HG03469 (cell line): Measurements from ENCODE around the gene PRPF19.

ENCODE experiments used
- ATAC-seq: cut with Tn5 transposase; IDR thresholded peaks from one replicate; pipeline ENCODE4 v1.9.1; 2021; ENCODE audit warnings: mild to moderate bottlenecking, moderate library complexity, moderate number of reproducible peaks; ENCODE audit not compliant: unreplicated experiment

PRPF19 gene

DNA sequence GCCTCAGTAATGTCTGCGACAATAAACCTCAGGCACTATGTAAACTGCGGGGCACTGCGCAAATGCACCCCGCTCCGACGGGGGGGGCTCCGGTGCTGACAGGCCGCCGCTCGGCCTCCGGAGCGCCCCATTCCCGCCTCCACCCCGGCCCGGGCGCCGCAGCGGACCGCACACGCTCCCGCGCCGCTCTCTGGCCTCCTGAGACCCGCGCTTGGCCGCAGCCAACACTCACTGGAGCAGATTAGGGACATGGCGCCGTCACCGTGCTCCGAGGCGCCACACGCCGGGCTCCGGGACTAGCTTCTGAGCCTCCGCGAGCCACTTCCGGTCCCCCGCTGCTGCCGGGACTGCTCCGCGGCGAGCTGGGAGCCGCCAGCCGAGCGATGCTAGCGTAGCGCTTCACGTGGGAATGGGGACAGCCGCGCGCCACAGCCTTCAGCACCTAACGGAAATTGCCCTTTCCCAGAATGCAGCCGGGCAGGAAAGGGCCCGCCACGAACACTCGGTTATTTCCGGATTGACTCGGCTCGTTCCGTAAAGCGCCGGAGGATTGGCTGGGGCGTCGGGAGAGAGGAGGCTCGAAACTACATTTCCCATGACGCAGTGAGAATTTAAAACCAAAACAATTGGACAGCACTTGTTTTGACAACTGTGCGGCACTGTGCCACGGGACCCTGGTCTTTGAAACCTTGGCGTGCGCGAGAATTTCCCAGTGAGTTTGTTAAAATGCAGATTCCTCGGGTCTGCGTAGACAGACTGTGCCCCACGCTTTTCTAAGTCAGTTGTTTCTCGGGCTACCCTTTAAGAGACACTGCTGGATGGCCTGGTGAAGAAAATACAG is at the start of gene PRPF19:
TSS of gene PRPF19 (minus strand) at position 454 of the 841 bp plus-strand sequence. CDS start at position 251, 203 bp downstream.
- ATAC-seq, result peak; percentile 66

DNA sequence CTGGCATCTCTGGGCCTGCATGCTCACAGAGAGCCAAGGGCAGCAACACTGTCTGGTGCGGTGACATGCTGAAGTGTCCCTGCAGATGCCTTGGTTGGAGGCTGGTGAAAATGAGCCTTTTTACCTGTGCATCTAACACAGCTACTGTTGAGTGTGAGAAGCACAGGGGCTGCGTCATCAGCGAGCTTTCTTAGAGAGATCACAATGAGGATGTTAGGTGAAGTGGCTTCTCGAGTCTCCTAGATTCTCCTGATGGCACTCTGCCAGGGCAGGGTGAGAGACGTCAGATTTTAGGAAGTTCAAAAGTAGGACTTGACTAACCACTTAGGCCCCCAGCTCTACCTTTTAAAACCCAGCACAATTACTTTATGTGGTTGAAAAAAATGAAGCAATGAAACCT is 49.2 kb upstream of the PRPF19 start:
- ATAC-seq, result no peak

DNA sequence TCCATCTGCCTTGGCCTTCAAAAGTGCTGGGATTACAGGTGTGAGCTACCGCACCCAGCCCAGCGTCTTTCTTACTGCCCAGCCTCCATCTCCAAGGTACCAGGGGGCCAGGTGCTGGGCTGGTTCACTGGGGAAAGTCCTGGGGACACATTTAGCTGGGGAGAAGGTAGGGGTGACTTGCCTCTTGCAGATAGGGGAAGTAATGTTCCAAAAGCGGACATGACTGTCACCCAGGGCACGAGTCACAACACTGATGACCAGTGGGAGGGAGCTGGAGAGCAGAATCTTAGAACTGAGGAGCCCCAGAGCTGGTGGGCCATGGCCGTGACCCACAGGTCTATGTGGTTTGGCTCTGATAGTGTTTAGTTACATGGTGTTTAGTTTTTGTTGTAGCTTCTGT is 48.0 kb upstream of the PRPF19 start:
- ATAC-seq, result no peak

DNA sequence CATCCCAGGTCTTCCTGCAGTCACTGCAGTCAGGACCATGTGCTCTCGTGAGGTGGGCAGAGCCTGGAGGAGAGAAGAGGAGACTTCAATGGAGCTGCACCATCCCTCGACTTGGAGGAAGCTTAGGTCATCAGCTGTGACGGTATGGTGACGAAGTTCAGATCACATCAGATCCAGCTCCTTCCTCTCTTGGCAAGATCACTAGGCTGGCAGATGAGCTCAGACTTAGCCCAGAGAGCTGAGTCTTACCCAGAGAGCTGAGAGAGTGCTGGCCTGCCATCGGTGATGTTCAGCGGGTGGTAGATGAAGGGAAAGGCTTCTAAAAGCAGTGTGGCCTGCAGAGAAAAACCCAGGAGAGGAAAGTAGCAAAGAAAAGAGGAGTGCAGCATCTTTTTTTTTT is 47.4 kb upstream of the PRPF19 start:
- ATAC-seq, result no peak

DNA sequence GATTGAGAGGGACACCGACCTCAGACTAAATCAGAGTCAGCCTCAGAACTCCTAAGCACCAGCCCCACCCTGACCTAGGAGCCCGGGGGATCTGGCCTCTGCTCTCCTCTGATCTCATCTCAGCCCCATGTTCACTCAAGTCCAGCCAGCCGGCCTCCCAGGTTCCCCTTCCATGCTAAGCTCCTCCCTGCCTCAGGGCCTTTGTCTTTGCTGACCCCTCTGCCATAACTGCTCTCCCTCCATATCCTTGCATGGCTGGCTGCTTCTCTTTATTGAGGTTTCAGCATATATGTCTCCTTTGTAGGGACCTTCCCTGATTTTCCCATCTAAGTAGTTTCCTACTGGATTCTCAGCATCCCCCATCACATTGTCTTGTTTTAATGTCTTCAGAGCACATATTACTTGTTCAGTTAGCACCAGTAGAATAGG is 46.4 kb upstream of the PRPF19 start:
- no peak for ATAC-seq

DNA sequence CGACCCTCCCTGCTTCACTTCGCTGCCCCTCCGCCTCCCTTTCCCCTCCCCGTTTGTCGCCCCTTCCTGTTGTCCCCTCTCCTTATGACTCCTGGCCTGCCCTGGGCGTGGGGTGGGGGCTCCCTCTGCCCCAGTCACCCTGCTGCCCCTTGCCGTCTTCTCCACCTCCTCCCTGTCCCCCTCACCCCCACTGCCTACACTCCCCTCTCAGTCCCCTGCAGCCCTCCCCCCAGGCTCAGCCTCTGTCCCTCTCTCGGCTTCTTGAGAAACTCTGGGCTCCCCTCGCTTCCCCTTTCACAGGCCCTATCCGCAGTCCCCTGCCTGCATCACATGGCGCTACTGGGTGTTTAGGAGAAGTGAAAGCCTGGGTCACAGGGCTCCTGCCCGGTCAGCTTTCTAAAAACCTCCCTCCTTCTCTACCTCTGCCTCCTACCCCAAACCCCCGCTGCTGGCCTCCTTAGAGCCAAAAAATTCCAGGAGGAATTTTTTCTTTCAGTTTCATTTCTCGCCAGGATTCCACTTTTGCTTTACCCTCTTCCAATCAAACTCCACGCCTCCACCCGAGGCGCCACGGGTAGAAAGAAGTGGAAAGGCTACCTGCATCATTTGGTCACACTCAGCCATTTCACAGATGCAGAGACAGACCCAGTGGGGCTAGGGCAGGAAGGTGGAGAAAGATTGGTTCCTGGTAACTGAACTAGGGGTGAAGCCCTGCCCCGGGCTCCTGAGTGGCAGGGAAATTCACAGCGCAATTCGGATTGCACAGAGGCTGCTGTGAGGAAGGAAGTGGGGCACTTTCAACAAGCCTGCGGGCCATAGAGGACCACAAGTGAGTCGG is 45.7 kb upstream of the PRPF19 start, which contains the start of gene SLC15A3:
TSS of gene SLC15A3 (minus strand) at position 273 of the 838 bp plus-strand sequence. CDS start 625 bp downstream, outside the sequence.
- peak; percentile 47 for ATAC-seq

DNA sequence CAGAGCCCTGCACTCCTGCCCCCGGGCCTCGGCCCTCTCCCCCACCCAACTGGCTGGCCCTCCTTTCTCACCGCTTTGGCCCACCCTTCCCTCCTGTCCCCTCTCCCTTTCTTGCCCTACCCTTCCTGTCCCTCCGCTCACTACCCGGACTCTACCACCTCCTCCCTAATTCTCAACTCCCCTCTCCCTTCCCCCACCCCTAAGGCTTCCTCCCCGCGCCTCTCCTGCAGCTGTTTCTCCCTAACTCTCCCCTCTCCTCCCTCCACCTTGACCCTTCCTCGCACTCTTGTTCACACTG is 45.2 kb upstream of the PRPF19 start:
- ATAC-seq, result no peak

DNA sequence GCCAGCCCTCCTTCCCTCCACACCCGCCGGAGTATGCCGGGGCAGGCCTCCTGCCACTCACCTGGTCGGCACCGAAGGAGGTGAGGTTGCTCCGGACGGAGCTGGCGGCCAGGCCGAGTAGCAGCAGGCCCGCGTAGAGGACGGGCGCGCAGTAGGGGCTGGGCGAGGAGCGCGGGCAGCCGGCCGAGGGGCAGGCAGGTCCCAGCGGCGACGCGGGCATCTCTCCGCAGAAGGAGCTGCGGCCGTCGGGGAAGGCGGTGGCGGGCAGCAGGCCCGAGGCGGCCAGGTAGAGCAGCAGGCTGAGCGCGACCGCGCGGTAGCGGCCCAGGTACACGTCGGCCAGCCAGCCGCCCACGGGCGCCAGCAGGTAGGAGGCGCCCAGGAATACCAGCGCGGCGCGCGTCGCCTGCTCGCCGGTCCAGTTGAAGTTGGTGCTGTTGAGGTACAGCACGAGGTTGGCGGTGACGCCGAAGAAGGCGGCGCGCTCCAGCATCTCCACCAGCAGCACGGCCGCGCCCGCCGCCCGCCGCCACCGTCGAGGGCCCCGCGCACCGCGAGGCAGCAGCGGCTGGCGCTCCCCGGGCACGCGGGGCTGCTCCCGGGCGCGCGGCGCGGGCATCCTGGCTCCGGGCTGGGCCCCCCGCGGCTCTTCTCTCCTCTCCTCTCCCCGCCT is 44.7 kb upstream of the PRPF19 start:
- no peak for ATAC-seq

DNA sequence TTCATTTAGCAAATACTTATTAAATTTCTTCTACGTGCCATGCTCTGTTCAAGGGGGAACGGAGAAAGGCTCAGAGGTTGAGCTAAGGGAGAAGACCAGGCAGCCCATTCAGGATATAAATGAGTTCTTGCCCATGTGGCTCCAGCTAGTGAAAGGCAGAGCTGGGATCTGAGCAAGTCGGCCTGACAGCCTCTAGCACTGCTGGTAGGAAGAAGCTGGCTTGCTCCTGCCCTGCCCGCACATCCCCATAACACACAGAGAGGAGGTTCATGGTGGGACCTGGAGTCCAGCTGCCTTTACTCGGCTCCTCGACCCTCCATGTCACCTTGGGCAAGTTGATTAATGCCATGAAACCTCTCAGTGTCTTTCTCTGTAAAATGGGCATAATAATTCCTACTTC is 43.6 kb upstream of the PRPF19 start:
- ATAC-seq, result no peak

DNA sequence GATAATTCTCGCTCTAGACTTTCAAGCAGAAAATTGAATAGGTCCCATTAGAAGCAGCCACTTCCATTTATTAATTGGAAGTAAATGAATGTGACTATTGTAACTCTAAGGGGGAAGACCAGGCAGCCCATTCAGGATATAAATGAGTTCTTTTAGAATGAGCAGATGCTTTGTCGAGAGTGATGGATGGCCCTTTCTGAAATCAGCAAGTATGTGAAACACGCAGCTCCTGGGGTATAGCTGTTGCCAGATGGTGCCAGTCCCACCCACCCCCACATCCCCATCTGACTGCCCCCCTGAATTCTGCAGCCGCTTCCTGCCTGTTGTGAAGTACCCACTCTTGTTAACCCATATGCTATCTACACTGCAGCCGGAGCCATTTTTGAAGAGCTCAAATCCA is 41.9 kb upstream of the PRPF19 start:
- ATAC-seq, result no peak

DNA sequence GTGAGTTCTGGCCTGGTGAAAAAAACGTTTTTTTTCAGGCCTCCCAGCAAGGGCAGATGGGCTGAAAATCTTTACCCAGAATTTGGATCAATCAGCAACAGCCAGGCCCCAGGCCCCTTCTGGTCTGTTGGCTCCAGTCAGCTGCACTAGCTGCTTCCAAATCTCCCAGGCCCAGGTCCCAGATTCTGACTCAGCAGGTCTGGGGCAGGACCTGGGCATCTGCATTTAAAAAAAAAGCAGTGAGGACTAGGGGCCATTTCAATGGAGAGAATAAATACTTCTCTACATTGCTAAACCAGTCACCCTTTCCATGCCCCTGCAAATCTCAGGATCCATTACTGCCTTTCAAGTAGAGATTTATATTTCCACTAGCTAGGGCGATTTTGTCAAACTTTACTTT is 41.3 kb upstream of the PRPF19 start:
- ATAC-seq, result no peak

DNA sequence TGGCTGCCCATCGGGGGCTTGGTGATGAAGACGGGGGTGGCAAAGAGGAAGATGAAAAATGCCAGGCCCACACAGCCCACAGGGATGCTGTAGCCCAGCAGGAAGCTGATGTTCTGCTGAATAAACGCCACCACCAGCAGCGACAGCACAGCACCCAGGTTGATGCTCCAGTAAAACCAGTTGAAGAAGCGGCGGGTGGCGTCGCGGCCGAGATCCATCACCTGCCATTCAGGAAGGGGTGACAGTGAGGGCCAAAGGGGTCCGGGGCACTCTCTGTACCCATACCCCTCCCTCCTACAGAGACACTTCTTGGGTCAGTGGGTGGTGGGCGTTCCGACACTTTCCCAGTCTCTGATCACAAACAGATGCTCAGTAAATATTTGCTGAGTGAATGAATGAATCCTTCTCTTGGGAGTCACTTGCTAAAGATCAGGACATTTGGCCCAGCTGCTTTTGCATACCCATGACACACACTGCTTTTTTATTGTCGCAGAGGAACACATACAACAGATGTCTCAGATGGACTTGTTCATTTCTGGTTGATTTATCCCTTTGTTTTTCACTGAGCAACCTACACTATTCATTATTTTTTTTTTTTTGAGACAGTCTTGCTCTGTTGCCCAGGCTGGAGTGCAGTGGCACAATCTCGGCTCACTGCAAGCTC is 40.3 kb upstream of the PRPF19 start:
- no peak for ATAC-seq

DNA sequence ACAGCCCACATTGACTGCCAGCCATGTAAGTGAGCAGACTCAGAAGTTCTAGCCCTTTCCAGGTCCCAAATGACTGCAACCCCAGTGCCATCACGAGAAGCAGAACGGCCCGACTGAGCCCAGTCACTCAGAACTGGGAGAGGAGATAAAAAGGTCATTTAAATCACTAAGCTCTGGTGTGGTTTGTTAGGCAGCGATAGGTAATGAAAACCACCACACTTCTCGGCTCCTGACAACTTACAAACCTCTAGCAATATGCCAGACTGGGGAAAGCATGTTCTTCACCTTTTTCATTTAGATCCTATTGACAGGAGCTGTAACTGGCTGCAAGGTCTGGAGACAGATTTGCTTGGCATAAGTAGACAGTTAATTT is 38.9 kb upstream of the PRPF19 start:
- no peak for ATAC-seq

DNA sequence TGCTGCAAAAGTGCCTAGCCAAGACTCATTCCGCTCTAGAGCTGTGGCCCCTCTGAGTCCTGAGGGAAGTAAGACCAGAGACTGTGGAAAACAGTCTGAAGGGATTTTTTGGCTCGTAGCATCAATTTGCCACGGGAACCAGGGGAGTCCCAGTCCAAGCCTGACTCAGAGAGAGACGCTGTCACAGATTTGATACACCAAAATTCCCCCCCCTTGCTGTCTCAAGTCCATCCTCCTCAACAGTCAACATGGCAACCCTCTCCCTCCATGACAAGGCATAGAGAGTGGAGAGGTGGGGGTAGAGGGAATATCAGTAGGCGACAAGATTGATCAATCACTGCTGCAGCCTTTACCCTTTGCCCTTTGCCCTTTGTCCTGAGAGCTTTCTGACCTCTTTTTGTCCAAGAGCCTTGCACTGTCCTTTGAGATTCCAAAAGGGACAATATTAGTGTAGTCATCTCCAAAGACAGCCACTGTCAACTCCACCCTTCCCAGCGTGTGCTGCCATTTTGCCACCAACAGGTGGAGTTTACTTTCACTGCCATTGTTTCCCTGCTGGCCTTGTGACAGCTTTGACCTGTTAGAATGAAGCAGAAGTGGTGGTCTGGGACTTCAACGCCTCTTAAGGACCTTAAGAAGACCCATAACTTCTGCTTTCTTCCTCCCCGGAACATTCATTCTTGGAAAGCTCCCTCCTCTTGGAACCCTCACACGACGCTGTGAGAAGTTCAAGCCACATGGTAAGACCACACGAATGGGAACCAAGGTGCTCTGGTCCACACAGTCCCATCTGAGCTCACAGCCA is 38.3 kb upstream of the PRPF19 start:
- ATAC-seq, result no peak

DNA sequence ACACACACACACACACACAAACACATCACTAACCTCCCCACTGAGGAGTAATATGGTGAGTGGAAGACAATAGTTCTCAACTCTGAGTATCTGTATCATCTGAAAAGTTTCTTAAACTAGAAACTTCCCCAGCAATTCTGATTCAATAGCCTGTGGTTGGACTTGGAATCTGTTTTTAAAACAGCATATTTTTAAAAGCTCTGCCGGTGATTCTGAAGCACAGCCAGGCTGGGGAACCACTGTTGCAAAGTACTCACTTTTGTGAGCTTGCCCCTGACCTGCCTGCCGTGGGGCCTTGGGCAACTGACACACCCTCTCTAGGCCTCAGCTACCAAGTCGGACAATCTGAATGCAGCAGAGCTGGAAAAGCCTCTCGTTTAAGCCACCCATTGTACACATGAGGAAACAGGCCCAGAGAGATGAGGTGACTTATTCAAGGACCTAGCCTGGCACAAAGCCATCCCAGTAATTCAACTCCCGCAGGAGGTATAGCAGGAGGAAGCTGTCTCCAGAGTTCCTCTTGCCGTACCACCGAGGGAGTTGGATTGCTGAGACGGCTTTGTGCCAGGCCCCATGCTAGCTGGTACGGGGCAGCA is 36.7 kb upstream of the PRPF19 start:
- ATAC-seq, result no peak

DNA sequence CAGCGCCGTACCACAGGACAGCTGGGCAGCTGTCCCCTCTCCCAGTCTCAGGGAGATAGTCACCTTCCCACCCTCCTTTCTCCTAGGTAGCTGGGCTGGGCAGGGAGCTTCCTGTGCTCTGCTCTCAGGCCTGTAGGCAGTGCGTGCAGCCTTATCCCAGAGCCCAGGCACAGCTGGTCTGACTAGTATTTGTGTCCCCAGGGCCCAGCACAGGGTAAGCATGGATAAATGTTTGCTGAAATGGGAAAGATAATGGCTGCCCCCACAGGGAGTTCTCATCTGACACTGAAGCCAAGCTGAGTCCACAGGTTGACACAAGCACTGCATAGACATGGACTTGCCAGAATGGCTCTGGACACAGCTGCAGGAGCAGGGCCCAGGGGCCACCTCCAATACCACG is 35.8 kb upstream of the PRPF19 start:
- no peak for ATAC-seq

DNA sequence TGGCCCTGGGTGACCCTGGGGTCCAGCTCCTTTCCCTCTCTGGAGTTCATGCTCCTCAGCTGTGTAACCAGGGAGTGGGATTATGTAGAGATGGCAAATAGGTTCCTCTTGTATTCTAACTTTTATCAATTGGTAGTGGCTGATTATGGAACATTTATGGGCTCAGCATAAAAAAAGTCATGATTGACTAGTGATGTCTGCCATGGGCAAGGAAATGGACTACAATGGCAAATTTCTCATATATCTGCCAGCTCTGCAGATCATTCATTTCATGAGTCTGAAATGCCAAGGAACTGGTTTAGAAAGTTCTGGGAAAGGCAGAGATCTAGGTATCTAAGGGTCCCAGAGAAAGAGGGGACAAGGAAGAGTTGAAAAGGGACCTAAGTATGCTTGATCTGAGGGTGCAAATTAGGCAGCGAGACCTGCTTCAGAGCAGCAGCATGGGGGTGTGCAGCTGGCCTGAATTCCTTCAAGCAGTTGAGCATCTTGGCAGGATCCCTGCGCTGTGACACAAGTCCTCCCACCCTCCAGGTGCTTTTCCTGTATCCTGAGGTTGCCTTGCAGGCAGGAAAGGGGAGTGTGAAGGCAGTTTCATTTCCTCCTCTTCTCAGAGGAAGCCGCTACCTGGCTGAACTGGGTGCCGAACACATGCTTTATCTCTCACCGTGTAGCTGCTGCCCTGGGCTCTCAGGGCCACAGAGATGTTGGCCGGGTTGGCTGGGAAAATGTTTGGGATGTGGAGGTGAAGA is 35.2 kb upstream of the PRPF19 start:
- no peak for ATAC-seq

DNA sequence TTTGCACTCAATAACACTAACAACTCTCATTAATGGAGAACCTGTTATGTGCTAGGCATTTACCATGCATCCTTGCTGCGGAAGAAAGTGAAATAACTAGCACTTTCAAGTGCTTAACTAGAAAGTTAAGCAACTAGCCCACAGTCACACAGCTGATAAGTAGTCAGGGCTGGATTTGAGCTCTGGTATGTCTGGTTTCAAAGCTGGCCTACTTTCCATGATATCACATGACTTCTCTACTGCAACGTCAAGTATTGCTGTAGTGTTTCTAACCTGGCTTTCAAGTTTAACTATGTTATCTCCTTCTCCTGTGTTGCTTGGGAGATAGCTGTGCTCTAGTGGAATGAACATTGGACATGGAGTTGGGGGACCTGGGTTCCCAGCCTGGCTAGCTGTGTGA is 33.5 kb upstream of the PRPF19 start:
- no peak for ATAC-seq

DNA sequence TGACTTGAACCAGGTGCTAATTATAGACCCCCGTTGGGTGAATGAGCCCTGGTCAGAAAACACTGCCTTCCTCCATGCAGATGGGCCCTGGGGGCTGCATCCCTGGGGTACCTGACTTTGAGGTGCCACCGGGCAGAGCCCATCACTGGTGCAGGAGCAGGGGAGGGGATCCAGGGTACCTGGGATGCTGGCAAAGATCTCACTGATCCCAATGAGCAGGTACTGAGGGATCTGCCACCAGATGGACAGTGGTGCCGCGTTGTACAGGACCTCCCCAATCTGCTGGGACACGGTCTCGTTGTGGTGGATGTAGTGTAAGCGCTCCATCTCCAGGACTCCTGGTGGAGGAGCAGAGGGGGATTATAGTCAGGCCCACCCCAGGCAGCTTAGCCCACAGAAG is 32.9 kb upstream of the PRPF19 start:
- ATAC-seq, result no peak
